CD14-positive monocyte (primary cell): ENCODE results near the gene ENO2. TPM values are rescaled to one million over a fixed set of nuclear protein-coding genes. Genes with fewer than 3 reads are reported as not detected.

Experiments
- DNase-seq, 3 donors: peaks; one replicate each; pipeline ENCODE4 v3.0.0-alpha.2; 2011 to 2022
- H2AFZ ChIP-seq: 2 replicates; pipeline ENCODE4 v1.6.0; 2012; ENCODE audit warnings: mild to moderate bottlenecking, low read depth, low read length, inconsistent platforms; ENCODE audit not compliant: insufficient read depth, poor library complexity, severe bottlenecking
- H3K27ac ChIP-seq, 2 donors: 1 replicate in 1 of 2; 2 replicates in 1 of 2; pipeline ENCODE4 v1.5.1; 2012 to 2013; ENCODE audit warnings: low read length in 2 of 2, control low read depth in 1 of 2, inconsistent platforms in 1 of 2, low read depth in 1 of 2, mild to moderate bottlenecking in 1 of 2
- H3K27me3 ChIP-seq, 2 donors: one replicate each; pipeline versions ENCODE4 v1.6.0 to v1.6.1; 2011 to 2013; ENCODE audit warnings: low read length in 2 of 2; ENCODE audit not compliant: control insufficient read depth in 2 of 2, insufficient read depth in 2 of 2
- H3K36me3 ChIP-seq, 2 donors: replicated peaks in 1 of 2; 1 replicate in 1 of 2; 2 replicates in 1 of 2; pipeline versions ENCODE4 v1.5.1 to v1.6.1; 2012 to 2013; ENCODE audit warnings: low read length in 2 of 2, control low read depth in 1 of 2, inconsistent platforms in 1 of 2, mild to moderate bottlenecking in 1 of 2; ENCODE audit not compliant: insufficient read depth in 2 of 2, control insufficient read depth in 1 of 2
- H3K4me1 ChIP-seq, 2 donors: 1 replicate in 1 of 2; 2 replicates in 1 of 2; pipeline versions ENCODE4 v1.5.1 to v1.6.1; 2012 to 2013; ENCODE audit warnings: low read length in 2 of 2, control low read depth in 1 of 2, inconsistent platforms in 1 of 2, mild to moderate bottlenecking in 1 of 2, moderate library complexity in 1 of 2; ENCODE audit not compliant: insufficient read depth in 2 of 2, control insufficient read depth in 1 of 2
- H3K4me2 ChIP-seq: replicated peaks from 2 replicates; pipeline ENCODE3; 2012; ENCODE audit warnings: low read length, moderate library complexity, mild to moderate bottlenecking; ENCODE audit not compliant: poor library complexity, severe bottlenecking; ENCODE audit errors: extremely low read depth
- H3K4me3 ChIP-seq, 3 experiments: fragments of 200-600 bp in 1 of 3; sonication (generic) in 1 of 3; replicated peaks in 1 of 3; 1 replicate in 2 of 3; 2 replicates in 1 of 3; pipeline ENCODE4 v1.5.1; 2011 to 2013; ENCODE audit warnings: low read length in 3 of 3, mild to moderate bottlenecking in 3 of 3, control low read depth in 2 of 3, low read depth in 2 of 3, inconsistent platforms in 1 of 3, moderate library complexity in 1 of 3
- H3K79me2 ChIP-seq: 2 replicates; pipeline ENCODE4 v1.6.0; 2012; ENCODE audit warnings: mild to moderate bottlenecking, control low read depth, inconsistent platforms, low read length, moderate library complexity; ENCODE audit not compliant: insufficient read depth
- H3K9ac ChIP-seq: 2 replicates; pipeline ENCODE4 v1.6.0; 2017; ENCODE audit warnings: low read length, mild to moderate bottlenecking; ENCODE audit not compliant: insufficient read depth, poor library complexity, severe bottlenecking
- H3K9me3 ChIP-seq, 2 donors: replicated peaks in 1 of 2; 1 replicate in 1 of 2; 2 replicates in 1 of 2; pipeline versions ENCODE4 v1.5.1 to v1.6.1; 2012 to 2013; ENCODE audit warnings: low read length in 2 of 2, control low read depth in 1 of 2; ENCODE audit not compliant: control insufficient read depth in 1 of 2, insufficient read depth in 1 of 2
- H4K20me1 ChIP-seq: 2 replicates; pipeline ENCODE4 v1.6.0; 2012; ENCODE audit warnings: mild to moderate bottlenecking, low read length, control low read depth, moderate library complexity; ENCODE audit not compliant: insufficient read depth
- H3K27ac Mint-ChIP-seq, 7 donors: one replicate each; pipeline ENCODE4 v1.8.0; 2020; ENCODE audit warnings: mild to moderate bottlenecking in 7 of 7, mixed read lengths in 7 of 7, moderate library complexity in 6 of 7, inconsistent platforms in 2 of 7
- H3K27me3 Mint-ChIP-seq, 3 donors: one replicate each; pipeline ENCODE4 v1.8.0; 2021 to 2022; ENCODE audit warnings: low read depth in 3 of 3, mild to moderate bottlenecking in 3 of 3, mixed read lengths in 3 of 3, moderate library complexity in 3 of 3, inconsistent platforms in 1 of 3
- H3K36me3 Mint-ChIP-seq, 2 donors: one replicate each; pipeline ENCODE4 v1.8.0; 2020; ENCODE audit warnings: mixed read lengths in 2 of 2, inconsistent platforms in 1 of 2, mild to moderate bottlenecking in 1 of 2
- H3K4me1 Mint-ChIP-seq: one replicate; pipeline ENCODE4 v1.8.0; 2020; ENCODE audit warnings: mild to moderate bottlenecking, mixed read lengths
- H3K4me3 Mint-ChIP-seq, 2 donors: one replicate each; pipeline ENCODE4 v1.8.0; 2020; ENCODE audit warnings: mild to moderate bottlenecking in 2 of 2, mixed read lengths in 2 of 2, moderate library complexity in 1 of 2
- H3K9me3 Mint-ChIP-seq, 7 donors: one replicate each; pipeline ENCODE4 v1.8.0; 2020 to 2022; ENCODE audit warnings: mixed read lengths in 7 of 7, mild to moderate bottlenecking in 6 of 7, moderate library complexity in 6 of 7, inconsistent platforms in 2 of 7
- CTCF ChIP-seq: fragments of 200-600 bp; IDR thresholded peaks from one replicate; pipeline ENCODE4 v1.8.0; 2022; ENCODE audit warnings: antibody characterized with exemption, mild to moderate bottlenecking
- WGBS: methylation state at CpG from one replicate; pipeline ENCODE4 v1.1.5; 2013; ENCODE audit warnings: missing lambda C conversion rate; ENCODE audit not compliant: insufficient coverage; 5-methylcytosine and 5-hydroxymethylcytosine counted together
- intact Hi-C, 2 donors: fragments of 100-400 bp; cut with micrococcal nuclease; formaldehyde crosslinking; loops; one replicate each; pipeline versions ENCODE4 v1.15.0 to v1.15.1; 2023
- polyA plus RNA-seq, 3 donors: library from polyadenylated mRNA; depleted of rRNA in 1 of 3; unstranded in 2 of 3; stranded (reverse) in 1 of 3; fragments of 300-500 nt in 2 of 3; fragments of >200 nt in 1 of 3; fragmentation: Illumina TruSeq in 2 of 3; gene quantifications; 1 replicate in 2 of 3; 2 replicates in 1 of 3; pipeline ENCODE4 v1.2.3, GENCODE V29; 2012 to 2021

ENO2 gene
- polyA plus RNA-seq, 3 donors: 0.09 to 0.43 (median 0.19) TPM

DNA sequence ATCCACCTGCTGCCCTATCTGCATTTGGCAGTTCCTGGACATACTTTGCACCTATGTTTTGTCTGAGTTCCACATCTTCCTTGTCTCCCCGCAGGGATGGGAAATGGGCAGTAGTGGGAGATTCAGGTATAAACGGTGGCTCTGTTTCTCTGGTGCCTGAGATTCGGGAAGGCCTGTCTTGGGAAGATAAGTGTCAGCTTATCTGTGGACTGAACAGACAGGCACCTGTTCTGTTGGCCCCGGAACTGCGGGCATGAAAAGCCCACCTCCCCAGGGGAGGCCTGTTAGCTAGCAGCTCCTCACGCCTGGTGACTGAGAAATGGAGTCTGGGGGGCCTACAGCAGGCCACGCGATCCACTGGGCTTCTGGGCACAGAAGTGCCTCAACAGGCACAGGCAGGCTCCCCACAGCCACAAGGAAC, 50.2 kb downstream of the ENO2 start:
- Mint-ChIP-seq H3K4me3 (no peak overlapping the region), H3K27ac (peak overlapping the region; percentile 40 to 89 (median 82)), H3K36me3 (peaks cover 47 to 67% of the 10 kb centered on the region in 2 donors), H3K4me1 (peaks cover 65% of the 10 kb centered on the region), H3K9me3 (peaks cover 0 to 2% (median 0%) of the 10 kb centered on the region in 7 donors), H3K27me3 (peaks cover 0 to 5% (median 0%) of the 10 kb centered on the region in 3 donors)
- H3K36me3 ChIP-seq: peaks cover 52 to 56% of the 10 kb centered on the region in 2 donors
- peaks cover 57 to 66% of the 10 kb centered on the region in 2 donors for H3K4me1 ChIP-seq
- H3K4me2 ChIP-seq: peak overlapping the region; percentile 9
- H3K9me3 ChIP-seq: no peaks in the 10 kb centered on the region
- WGBS: 65% methylated on average over 4 of the region's 8 CpGs
- H3K27me3 ChIP-seq: no peaks in the 10 kb centered on the region
- intact Hi-C loops: loop anchor here (1.0 to 5.0 kb wide), 3 partner anchors 18 to 96 kb away; partner anchors contain the start of gene SPSB2 (in 1 of the 2)
- no peak for TF ChIP-seq CTCF
- no peak overlapping the region for H3K4me3 ChIP-seq
- peak overlapping the region; percentile 30 for H3K27ac ChIP-seq
- peaks cover 34% of the 10 kb centered on the region for H4K20me1 ChIP-seq
- no peak for DNase-seq
- peaks cover 29% of the 10 kb centered on the region for H3K79me2 ChIP-seq
- no peak overlapping the region for H2AFZ ChIP-seq
- no peak overlapping the region for H3K9ac ChIP-seq

DNA sequence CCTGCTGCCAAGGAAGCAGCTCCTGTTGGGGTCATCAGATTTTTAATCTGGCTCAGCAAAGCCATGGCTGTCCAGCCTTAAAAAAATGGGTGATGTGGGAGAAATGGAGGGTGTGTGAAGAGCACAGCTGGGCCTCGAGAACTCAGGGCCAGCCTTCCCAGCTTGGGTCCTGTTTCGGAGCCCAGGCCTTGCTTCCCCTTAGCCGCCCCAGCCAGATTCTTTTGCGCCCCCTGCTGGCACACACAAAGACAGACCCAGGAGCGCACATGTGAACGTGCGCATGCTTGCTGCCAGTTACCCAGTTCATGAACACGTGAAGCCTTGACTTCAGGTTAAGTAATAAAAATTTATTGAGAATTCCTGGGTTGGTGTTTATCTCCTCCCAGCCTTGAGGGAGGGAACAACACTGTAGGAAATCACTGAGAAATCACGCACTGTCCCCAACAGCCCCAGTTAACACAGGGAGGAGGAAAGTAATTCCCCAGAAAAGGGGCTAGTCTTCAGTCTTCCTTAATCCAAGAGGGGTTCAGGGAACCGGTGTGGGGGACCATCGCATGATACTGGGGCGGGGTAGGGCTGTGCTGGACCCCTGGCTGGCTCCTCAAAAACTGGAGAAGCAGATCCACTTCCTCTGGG, 50.8 kb downstream of the ENO2 start:
- H3K36me3 ChIP-seq: peaks cover 48 to 51% of the 10 kb centered on the region in 2 donors
- peaks cover 57 to 66% of the 10 kb centered on the region in 2 donors for H3K4me1 ChIP-seq
- no peaks in the 10 kb centered on the region for H3K9me3 ChIP-seq
- H3K79me2 ChIP-seq: peaks cover 29% of the 10 kb centered on the region
- TF ChIP-seq CTCF: peak; percentile 88
- intact Hi-C loops: loop anchor here in 1 of 2 donors (2.0 kb wide), 1 partner anchor 96 kb away; no protein-coding TSS in a partner anchor
- H3K9ac ChIP-seq: no peak overlapping the region
- Mint-ChIP-seq H3K4me1 (peaks cover 65% of the 10 kb centered on the region), H3K27ac (peak overlapping the region; percentile 40 to 89 (median 82)), H3K4me3 (no peak overlapping the region), H3K36me3 (peaks cover 45 to 63% of the 10 kb centered on the region in 2 donors), H3K27me3 (peaks cover 0 to 5% (median 0%) of the 10 kb centered on the region in 3 donors), H3K9me3 (peaks cover 0 to 2% (median 0%) of the 10 kb centered on the region in 7 donors)
- H2AFZ ChIP-seq: no peak overlapping the region
- peak overlapping the region; percentile 30 for H3K27ac ChIP-seq
- WGBS: 37% methylated on average over 7 of the region's 12 CpGs
- no peaks in the 10 kb centered on the region for H3K27me3 ChIP-seq
- peak; percentile 78 to 90 (median 85) for DNase-seq
- H4K20me1 ChIP-seq: peaks cover 29% of the 10 kb centered on the region
- H3K4me2 ChIP-seq: peak overlapping the region; percentile 9
- H3K4me3 ChIP-seq: no peak overlapping the region
